Measurements from ENCODE around the gene NSD1. TPM values are rescaled to one million over a fixed set of nuclear protein-coding genes. Genes with fewer than 3 reads are reported as not detected.

NSD1 gene
- total and polyA plus RNA-seq, 2 of the 4 experiments (the other 2 are of a cell fraction): 7.7 to 31.0 TPM

- H2BK20ac ChIP-seq (ENCODE audit: low read depth, low read length): peak overlapping the region; percentile 62; the same call in 1 of the 2 replicates
- ATAC-seq (ENCODE audit: low read depth): peak; percentile 70
- peak overlapping the region; percentile 87 for H3K4ac ChIP-seq (ENCODE audit: low read depth, low read length)
- no peaks in the 10 kb centered on the region for H3K27me3 ChIP-seq (ENCODE audit: control insufficient read depth, insufficient read depth, low read length)
- WGBS, 2 experiments (ENCODE audit: extremely low coverage in 2 of 2, insufficient read length in 1 of 2): 33% methylated on average over 6 of the region's 18 CpGs; no CpG with 5 or more reads in 1 of the 2 experiments
- dilution Hi-C loops (cut with HindIII; ENCODE audit: low sequenced_read_pairs, unreplicated experiment): no loop called here
- H4K91ac ChIP-seq (ENCODE audit: insufficient read depth, low read depth, low read length): peak overlapping the region; percentile 77
- ChIA-PET POLR2A (ENCODE audit: unreplicated experiment) (no interaction called here), CTCF (interaction anchor here (0.6 to 1.3 kb wide), 5 partner anchors 12 to 27 kb away, joined by 3 to 6 read pairs (median 3); partner anchors contain the start of gene FGFR4)
- H4K5ac ChIP-seq (ENCODE audit: low read depth, low read length): peak overlapping the region; percentile 19
- H3K79me1 ChIP-seq (ENCODE audit: low read depth in 1 of 2, low read length in 2 of 2): no peaks in the 10 kb centered on the region
- H2BK120ac ChIP-seq (ENCODE audit: low read depth, low read length): peak overlapping the region; percentile 82
- peak overlapping the region; percentile 88 for H2AFZ ChIP-seq (replicated peaks; ENCODE audit: low read length, poor library complexity)
- H3K4me3 ChIP-seq (ENCODE audit: insufficient read depth, low read depth, low read length): no peak overlapping the region
- peak overlapping the region; percentile 52 for H2BK5ac ChIP-seq (ENCODE audit: low read depth, low read length, poor library complexity, severe bottlenecking)
- H3K9me3 ChIP-seq (ENCODE audit: control insufficient read depth, insufficient read depth, low read length): no peaks in the 10 kb centered on the region
- 0 out of 2 replicates have a peak, but pooled peaks cover 6% of the 10 kb centered on the region for H3K9me1 ChIP-seq (ENCODE audit: insufficient read depth, low read length)
- intact Hi-C loops (cut with micrococcal nuclease): no loop called here
- peak overlapping the region; percentile 85 for H3K14ac ChIP-seq (replicated peaks; ENCODE audit: low read depth, low read length)
- H2AK9ac ChIP-seq (replicated peaks; ENCODE audit: low read depth, low read length, poor library complexity): peak overlapping the region; percentile 61
- peak overlapping the region; percentile 54; the same call in 2 of the 3 replicates for H2BK15ac ChIP-seq (ENCODE audit: low read depth, low read length)
- 0 out of 2 replicates have a peak overlapping the region, but pooled peaks have one; percentile 22 for H3K9ac ChIP-seq (ENCODE audit: low read depth, low read length)
- no peak for TF ChIP-seq ELK1 (IDR thresholded peaks at IDR 0.05; ENCODE audit: borderline replicate concordance, low read depth, low read length)
- no peak for TF ChIP-seq RCOR1 (IDR thresholded peaks at IDR 0.05; ENCODE audit: insufficient replicate concordance, low read length)
- peak overlapping the region; percentile 29 to 78; a peak in 3 of 4 replicates for H4K8ac ChIP-seq (ENCODE audit: low read depth in 2 of 2, low read length in 2 of 2)
- H3K27ac ChIP-seq (ENCODE audit: insufficient read depth, low read length): peak overlapping the region; percentile 83
- in situ Hi-C loops (cut with MboI; ENCODE audit: low sequenced_read_pairs): no loop called here
- no TSS peak for BruUV-seq (replicated peaks)
- H2AK5ac ChIP-seq (ENCODE audit: low read depth, low read length): peak overlapping the region; percentile 18
- peaks cover 38% of the 10 kb centered on the region for H3K4me1 ChIP-seq (ENCODE audit: control insufficient read depth, insufficient read depth, low read length)
- peak; percentile 68 for DNase-seq
- H4K20me1 ChIP-seq (ENCODE audit: insufficient read depth, low read length): no peaks in the 10 kb centered on the region
- H3K36me3 ChIP-seq (ENCODE audit: control insufficient read depth, insufficient read depth, low read length): peaks cover 4% of the 10 kb centered on the region; the same call in 1 of the 2 replicates
- H3K18ac ChIP-seq (ENCODE audit: low read depth, low read length): peak overlapping the region; percentile 56
- H3K23ac ChIP-seq (ENCODE audit: low read depth, low read length): peak overlapping the region; percentile 27; the same call in 1 of the 2 replicates
- peak overlapping the region; percentile 11; the same call in 1 of the 2 replicates for H3K4me2 ChIP-seq (ENCODE audit: low read depth, low read length)
- no peak overlapping the region for H3K56ac ChIP-seq (ENCODE audit: extremely low read depth, insufficient read depth, low read length)
Measured at GRCh38 chr5:177098470-177099141, 35.0 kb upstream of the NSD1 start.

Data from IMR-90 (cell line).